ENCODE results near the gene COX14.

COX14 gene

DNA sequence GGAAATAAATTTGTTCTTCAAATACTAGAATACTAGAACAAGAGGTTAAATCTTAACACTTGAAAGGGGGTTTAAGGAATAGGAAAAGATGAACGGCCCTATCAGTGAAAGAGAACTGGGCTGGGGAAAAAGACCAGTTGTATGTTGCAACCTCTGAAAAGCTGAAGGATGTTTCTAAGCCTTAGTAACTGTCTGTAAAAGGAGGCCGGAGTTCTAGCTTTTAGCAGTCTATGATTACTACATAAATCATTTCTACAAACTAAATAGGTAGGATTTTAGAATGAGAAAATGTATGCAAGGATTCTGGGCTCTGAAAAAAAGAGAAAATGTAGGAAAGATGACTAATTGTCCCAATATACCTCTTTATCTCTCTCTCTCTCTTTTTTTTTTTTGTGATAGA, 50.2 kb downstream of the COX14 start:
- no peak for DNase-seq

- no peak for DNase-seq
These were observed 52.9 kb downstream of the COX14 start for GRCh38 chr12:50164963-50165362.

DNA sequence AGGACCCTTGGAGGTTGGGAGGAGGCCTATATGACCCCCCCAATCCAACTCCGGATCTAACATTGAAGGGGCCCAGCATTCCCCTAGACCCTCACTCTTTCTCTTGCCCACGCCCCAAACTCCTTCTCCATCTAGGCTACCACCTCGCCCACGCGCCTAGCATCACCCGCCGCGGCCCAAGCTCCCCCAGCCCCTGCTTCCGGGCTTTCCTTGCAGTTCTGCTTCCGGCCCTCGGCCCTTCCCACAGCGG, 54.7 kb downstream of the COX14 start:
- peak; percentile 84 for DNase-seq

DNA sequence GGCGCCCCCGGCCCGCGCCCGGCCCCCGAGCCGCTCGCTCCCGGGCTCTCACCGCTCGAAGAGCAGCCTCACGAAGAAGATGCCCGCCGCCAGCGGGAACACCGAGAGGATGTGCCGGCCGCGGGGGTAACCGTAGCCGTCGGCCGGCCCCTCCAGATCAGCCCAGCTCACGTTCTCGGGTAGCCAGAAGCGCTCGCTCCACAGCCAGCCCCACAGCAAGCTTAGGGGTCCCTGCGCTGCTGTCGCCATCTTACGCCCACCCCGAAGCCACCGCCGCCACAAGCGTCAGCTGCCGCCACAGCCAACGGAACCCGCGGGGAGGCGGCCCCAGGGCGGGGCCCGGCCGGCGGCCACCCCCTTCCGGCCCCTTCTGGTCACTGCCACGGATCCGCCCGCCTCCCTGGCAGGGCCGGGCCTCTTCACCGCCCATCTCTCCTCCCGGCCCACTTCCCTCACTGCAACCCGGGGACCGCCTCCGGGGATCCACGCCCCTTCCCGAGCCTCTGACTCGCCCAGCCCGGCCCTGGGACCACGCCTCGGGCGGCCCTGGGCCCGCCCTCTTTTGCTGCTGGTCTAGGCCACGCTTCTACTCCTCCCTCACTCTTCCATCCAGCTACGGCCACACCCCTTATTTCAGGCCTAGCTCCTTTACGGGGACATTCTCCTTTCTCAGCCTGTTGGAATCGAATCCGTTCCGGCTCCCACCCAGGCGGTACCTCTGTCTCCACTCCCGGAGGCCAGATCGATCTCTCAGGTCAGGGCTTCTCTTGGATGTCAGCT, 55.2 kb downstream of the COX14 start, which contains the start of gene CERS5:
CERS5 (minus strand) TSS at position 321 of the 780 bp plus-strand sequence; CDS start at position 249, 72 bp downstream.
- peak; percentile 98 for DNase-seq
